ENCODE results near the gene TPPP2.
"Not testable (repeated sequence)": the region's sequence is repeated elsewhere in the genome, so short reads cannot be mapped to it uniquely, and the experiment has no call there.

TPPP2 gene

DNA sequence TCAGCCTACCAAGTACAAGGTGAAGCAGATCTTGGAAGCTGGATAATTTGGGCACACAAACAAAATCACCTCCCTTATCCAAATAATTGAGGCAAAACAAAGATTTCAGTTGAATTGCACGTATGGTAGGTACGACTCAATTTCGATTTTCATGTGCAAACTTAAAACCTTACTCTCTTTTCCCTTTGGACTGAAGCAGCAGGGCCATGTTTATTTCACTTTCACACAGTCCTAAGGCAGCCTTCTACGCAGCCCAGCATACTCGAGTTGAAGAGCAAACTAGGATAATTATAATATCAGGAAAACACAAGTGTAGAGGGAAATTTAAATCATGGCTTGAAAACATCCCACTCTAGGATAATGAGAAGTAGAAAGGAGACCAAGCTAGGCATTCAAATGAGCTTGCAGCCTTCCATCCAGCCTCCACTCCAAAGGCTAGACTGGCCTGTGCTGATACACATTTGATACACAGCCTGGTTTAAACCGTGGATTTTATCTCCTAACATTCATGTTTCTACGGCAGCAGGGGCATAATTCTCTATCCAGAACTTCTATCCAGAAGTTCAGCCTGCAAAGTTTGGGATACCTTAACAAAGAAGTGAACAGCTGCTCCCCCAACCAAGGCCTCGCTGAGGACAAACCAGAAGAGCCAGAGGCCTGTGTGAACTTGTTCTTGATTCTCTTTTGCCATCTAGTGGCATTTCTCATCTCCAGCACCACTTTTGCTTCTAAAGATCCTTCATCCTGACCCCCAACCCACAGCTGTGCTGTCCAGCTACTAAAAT, 9.8 kb downstream of the TPPP2 start:
- peak; percentile 5 for DNase-seq

DNA sequence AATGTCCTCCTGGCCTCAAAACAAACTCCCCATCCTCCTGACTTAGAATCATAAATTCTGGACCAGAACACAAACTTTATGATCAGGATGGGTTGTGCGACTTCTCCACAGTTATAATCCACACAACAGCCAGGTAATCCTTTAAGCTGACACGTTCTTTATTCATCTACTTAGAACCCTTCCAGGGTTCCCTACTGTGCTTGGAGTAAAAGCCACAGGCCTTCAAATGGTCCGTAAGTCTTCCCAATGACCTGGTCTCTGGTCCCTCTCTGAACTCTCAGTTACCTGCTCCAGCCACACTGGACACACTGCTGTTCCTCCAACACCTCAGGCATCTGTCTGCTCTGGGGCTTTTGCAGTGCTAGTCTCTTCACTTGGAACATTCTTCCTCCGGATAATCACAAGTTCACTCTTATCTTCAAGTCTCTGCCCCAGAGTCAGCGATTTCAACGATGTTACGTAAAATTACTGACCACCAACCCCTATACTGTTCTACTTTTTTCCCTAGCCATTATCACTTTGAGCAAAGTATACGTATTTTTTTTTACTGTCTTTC, 10.4 kb downstream of the TPPP2 start:
- no peak for DNase-seq

DNA sequence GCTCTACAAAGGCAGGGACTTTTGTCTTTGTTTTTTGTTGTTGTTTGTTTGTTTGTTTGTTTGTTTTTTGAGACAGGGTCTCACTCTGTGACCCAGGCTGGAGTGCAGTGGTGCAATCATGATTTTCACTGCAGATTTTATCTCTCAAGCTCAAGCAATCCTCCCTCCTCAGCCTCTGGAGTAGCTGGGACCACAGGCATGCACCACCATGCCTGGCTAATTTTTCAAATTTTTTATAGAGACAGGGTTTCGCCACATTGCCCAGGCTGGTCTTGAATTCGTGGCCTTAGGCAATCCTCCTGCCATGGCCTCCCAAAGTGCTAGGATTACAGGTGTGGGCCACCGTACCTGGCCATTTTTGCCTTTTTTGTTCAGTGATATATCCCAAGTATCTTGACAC, 10.9 kb downstream of the TPPP2 start:
- not testable (repeated sequence) for DNase-seq

DNA sequence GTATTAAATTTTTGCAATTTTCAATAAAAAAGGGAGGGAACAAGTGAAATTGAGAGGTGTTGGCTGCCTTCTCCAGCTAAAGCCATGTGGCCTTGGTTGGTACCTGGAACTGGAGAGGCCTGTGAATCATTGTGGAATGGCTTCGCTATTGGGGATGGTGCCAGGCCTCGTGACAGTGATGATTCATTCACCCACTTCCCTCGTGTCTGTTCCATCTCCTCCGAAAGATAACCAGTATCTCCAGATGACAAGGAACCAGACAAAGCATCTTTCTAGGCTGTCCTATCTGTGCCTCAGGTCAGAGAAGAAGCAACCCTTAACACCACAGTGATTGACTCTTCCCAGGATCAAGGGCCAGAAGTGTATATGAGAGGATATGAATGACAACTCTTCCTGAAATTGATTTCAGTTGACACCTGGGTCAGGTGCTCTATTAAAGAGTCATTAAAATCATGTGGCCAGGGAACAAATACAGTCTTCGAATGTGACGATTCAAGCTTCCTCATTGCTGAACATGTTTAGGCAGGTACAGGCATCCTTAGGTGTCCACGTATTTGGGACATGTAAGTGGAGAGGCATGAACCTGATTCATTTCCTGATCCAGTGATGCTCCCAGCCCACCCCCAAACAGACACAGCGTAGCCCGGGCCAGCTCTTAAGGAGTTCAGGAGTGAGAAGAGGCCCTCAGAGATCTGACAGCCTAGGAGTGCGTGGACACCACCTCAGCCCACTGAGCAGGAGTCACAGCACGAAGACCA, 11.8 kb downstream of the TPPP2 start, which contains the start of gene RNASE7:
TSS of gene RNASE7 (plus strand) at position 687 of the 758 bp plus-strand sequence. CDS start 631 bp downstream, outside the sequence.
- DNase-seq: no peak

DNA sequence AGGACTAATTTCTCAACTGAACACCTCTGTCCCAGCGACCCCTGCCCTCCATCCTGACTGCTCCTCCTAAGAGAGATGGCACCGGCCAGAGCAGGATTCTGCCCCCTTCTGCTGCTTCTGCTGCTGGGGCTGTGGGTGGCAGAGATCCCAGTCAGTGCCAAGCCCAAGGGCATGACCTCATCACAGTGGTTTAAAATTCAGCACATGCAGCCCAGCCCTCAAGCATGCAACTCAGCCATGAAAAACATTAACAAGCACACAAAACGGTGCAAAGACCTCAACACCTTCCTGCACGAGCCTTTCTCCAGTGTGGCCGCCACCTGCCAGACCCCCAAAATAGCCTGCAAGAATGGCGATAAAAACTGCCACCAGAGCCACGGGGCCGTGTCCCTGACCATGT, 12.9 kb downstream of the TPPP2 start:
- DNase-seq: no peak

DNA sequence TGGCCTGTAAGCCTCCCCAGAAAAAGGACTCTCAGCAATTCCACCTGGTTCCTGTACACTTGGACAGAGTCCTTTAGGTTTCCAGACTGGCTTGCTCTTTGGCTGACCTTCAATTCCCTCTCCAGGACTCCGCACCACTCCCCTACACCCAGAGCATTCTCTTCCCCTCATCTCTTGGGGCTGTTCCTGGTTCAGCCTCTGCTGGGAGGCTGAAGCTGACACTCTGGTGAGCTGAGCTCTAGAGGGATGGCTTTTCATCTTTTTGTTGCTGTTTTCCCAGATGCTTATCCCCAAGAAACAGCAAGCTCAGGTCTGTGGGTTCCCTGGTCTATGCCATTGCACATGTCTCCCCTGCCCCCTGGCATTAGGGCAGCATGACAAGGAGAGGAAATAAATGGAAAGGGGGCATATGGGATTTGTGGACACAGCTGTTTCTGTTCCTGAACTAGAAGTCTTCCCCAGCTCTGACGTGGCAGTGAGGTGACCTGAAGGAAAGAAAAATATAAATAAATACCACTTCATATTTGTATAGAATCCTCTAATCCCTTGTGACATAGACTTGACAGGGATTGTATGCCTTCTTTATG, 13.5 kb downstream of the TPPP2 start:
- DNase-seq: no peak

DNA sequence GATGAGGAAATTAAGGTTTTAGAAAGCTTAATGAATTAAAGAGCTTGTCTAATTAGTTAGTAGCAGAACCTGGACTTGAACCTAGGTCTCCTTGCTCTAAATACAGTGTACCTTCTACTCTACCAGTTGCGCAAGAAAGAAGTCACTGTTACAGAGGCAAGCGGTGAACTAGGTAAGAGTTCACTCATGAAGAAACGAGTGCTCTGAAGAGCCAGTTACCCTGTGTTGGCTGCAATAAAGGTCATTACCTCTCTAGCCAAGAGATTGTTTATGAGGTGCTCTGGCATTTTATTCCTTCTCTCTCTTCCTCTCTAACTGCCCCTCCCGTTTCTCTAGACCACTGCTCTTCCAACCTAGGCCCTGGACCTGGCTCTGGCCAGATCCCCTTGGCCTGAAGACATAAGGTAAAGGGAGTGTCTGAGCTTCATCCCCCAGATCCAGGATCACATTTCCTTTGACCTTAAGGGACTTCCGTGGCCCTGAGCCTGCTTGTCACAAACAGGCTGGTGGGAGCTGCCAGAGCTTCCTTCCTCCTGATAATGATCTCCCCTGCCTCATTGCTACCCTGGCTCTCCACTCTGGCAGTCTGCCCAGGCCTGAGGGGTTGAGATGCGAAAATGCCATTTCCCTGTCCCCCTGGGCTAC, 14.1 kb downstream of the TPPP2 start:
- DNase-seq: no peak

DNA sequence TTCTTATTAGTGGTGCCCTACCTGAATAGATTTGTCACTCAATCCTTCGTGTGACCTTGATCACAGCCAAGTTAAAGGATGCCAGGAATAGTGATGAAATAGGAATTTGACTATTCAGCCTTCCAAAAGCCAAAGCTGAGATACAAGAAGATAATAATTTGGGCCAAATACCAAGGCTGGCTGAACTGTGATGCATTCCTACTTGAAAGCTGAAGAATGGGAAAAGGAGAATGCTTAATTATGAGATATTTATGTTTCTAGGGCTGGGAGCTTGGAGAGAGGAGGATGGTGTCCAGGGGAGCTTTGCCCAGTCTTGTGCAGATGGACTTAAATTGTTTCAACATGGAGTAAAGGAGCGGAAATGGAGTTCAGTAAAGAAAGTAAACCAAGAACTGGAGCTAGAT, 17.4 kb downstream of the TPPP2 start:
- no peak for DNase-seq

DNA sequence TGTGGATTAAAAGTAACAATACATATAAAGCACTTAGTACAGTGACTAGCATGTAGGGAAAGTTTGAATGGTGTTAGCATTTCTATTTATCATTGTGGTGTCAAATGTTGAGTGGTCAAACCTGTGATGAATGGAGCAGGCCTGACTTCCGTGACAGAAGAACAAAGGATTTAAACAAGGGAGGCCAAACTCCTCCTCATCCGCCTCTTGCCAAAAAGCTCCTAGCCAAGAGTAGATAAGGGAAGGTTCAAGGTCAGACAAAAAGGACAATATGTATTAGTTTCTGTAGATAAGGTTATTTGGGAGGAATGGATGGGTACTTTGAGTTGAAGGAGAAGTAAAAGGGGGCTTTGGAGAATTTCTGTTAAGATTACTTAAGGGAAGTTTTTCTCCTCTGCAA, 18.6 kb downstream of the TPPP2 start:
- DNase-seq: no peak

DNA sequence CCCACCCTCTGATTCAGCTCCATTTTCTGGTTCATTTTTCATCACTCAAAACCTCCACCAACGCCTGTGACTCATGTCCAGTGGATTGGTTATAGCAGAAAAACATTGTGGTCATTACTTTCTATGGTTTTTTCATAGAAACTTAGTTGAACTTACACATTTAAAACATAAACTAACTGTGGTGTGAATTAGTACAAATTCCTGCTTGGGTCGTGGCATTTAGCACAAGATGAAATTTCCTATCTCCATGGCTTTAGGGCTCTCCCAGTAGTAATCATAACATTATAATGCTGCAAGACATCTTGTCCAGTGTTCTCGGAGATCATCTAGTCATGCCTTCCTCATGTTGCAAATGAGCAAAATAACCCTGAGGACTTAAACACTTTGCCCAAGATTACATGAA, 19.3 kb downstream of the TPPP2 start:
- no peak for DNase-seq

DNA sequence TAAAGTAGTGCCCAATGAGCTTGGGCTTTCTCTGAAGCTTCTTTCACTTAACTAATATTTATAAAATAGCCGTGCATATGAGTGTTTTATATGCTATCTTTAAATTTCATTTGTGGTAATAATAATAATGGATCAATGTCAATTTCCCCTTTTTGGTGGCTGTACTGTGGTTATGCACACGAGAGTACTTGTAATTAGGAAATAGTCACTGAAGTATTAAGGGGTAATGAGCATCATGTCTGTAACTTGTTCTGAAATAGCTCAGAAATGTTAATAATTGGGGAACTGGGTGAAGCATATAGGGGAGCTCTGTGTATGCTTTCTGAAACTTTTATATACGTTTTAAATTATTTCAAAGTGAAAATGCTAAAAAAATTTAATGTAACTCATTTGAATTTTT, 20.6 kb downstream of the TPPP2 start:
- DNase-seq: no peak

DNA sequence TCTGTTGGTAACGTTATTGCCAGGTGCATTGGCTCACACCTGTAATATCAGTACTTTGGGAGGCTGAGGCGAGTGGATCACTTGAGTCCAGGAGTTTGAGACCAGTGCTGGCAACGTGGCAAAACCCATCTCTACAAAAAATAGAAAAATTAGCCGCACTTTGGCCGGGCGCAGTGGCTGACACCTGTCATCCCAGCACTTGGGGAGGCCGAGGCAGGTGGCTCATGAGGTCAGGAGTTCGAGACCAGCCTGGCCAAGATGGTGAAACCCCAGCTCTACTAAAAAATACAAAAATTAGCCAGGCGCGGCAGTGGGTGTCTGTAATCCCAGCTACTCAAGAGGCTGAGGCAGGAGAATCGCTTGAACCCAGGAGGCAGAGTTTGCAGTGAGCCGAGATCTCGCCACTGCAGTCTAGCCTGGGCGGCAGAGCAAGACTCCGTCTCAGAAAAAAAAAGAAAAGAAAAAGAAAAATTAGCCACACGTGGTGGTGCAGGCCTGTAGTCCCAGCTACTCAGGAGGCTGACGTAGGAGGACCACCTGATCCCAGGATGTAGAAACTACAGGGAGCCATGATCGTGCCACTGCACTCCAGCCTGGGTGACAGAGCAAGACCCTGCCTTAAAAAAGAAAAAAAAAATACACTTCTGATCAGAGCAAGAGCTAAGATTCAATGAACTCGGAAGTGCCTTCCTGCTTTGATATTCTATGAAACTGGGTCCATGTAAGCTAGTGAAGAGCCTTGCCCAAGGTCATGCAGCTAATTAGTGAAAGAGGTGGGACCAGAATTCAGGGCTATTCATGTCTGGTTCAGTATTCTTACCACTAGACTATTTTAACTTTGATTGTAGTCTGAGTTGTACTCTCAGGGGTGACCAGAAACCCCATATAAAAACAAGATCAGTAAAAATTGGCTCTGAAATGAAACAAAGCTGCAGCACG, 23.4 kb downstream of the TPPP2 start:
- no peak for DNase-seq

DNA sequence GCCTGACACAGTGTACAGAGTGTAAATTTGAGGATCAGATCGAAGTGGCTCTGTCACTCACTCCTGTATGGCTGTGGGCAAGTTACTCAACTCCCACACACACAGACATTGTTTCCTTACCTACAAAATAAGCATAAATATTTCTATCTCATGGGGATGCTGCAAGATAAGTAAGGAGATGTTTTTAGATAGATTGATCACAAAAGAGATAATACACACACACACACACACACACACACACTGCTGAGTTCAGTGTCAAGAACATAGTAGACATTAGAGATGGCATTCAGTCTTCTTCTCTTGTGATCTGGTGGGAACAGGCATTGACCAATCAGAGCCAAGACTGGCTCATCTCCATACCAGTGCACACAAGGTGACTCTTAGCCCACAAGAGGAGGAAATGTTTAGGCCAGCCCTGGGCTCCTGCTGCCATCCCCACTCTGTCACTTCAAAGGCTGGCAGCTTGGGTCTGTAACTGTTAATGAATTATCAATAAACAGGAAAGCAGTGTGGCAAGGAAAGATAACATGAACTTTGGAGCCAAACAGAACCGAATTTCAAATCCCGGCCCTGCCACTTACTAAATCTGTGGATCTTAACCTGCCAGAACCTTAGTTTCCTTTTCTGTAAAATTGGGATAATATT, 24.2 kb downstream of the TPPP2 start:
- DNase-seq: no peak

DNA sequence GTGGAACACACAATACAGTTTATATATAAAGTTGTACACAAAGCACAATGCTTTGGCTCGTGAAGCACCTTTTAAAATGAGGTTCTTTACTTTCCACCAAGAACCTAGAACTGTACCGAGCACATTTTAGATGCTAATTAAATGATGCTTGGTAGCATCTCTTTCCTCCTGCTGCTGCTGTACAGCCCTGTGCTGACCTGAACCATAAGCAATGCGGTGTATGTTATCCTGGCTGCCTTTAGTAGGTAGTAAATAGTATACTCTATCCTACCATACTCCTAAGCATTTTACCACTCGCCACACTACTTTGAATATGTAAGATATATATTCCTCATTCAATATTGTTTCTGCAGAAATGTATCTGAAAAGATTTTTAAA, 24.7 kb downstream of the TPPP2 start:
- no peak for DNase-seq

DNA sequence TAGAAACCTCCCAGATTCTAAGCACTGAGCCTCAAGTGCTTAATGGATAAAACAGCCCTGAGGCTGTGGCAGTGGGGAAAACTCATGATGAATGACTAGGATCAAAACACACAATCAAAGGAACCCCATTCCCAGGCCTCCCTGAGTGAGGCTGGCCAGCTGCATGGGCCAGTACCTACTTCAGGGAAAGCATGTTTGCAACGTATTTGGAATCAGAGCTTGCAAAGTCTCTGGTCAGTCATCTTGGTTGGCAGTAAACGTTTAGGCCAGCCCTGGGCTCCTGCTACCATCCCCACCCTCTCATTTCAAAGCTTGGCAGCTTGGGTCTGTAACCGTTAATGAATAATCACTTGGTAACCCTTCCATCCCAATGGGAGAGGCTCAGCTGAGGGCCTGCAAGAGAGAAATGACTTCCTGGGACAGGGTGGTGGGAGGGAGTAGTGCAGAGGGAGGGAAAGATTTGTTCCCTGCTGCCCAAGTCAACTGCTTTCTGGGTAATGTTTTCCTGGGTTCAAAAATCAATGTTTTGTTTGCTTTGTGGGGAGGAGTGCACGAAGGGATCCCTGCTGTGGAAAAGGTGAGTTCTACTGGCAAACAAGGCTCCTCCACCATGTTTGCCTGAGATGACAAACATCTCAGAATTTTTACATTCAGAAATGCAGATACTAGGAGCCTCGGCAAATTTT, 25.6 kb downstream of the TPPP2 start:
- no peak for DNase-seq

DNA sequence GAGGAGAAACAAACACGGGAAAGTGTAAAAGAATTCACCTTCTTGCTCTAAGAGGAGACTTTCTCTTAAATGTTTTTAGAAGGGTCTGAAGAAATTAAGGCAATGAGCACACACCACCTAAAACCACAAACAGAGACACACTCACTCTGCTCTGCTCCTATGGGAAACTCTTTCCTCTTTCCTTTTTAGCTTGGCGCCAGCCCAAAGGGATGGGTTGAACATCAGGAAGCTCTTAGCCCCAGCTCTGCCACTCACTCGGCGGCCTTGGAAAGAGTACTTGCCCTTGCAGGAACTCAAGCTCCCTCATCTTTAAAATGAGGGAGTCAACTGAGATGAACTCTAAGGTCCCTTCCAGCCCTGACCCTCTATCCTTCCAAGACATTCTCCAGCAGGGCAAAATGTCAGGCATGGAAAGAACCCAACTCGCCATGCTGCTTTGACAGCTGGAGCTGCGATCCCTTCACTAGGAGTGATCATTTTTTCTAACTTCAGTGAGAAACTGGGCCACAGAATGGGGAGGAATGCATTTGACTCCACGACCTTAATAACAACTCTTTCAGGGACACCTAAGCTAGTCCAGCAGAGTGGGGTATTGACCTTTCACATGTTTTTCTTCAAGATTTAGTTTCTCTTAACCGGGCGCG, 26.6 kb downstream of the TPPP2 start:
- DNase-seq: no peak

DNA sequence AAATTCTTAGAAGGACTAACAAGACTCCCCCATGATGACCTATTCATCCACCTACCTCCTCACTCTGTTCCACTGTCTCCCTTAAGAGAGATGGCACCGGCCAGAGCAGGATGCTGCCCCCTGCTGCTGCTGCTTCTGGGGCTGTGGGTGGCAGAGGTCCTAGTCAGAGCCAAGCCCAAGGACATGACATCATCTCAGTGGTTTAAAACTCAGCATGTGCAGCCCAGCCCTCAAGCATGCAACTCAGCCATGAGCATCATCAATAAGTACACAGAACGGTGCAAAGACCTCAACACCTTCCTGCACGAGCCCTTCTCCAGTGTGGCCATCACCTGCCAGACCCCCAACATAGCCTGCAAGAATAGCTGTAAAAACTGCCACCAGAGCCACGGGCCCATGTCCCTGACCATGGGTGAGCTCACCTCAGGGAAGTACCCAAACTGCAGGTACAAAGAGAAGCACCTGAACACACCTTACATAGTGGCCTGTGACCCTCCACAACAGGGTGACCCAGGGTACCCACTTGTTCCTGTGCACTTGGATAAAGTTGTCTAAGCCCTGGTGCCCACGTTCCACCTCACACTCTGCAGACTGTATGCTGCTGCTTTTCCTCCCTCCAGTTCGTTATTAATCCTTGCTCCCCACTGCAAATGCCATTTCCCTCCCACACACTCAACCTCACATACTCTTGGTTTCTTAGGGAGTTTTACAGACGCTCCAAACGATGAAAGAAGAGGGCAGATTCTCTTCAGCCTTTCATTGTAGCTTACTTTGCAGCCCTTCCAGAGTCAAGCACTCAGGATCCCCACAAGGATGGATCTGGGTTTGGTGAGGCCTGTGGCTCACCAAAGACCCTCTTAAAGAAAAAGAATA, 28.0 kb downstream of the TPPP2 start, which contains the start of gene RNASE8:
TSS of gene RNASE8 (plus strand) at position 20 of the 873 bp plus-strand sequence. CDS start at position 91, 71 bp downstream.
- DNase-seq: no peak

DNA sequence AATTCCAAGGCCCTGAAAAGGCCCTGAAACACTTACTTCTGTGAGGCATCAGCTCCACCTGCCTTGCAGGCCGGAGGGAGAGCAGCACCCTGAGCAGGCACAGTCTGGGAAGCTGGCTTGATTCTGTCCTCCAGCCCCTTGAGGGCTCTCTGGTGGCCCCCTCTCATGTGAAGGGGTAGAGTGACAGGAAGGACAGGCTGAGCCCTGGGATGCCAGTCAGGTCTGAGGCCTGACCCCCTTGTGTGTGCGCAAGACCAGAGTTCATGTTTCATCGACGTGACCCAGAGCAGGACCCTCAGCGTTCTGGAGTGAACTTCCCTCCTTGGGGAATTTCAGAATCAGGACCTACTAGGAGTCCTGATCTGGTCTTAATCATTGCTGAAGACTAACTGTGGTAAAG, 28.9 kb downstream of the TPPP2 start:
- DNase-seq: no peak
